Measurements from ENCODE around the gene WASF2. TPM values are rescaled to one million over a fixed set of nuclear protein-coding genes. Genes with fewer than 3 reads are reported as not detected.

The WASF2 gene
- total RNA-seq, 2 experiments from 2014 or later = 119 to 121 TPM

DNA sequence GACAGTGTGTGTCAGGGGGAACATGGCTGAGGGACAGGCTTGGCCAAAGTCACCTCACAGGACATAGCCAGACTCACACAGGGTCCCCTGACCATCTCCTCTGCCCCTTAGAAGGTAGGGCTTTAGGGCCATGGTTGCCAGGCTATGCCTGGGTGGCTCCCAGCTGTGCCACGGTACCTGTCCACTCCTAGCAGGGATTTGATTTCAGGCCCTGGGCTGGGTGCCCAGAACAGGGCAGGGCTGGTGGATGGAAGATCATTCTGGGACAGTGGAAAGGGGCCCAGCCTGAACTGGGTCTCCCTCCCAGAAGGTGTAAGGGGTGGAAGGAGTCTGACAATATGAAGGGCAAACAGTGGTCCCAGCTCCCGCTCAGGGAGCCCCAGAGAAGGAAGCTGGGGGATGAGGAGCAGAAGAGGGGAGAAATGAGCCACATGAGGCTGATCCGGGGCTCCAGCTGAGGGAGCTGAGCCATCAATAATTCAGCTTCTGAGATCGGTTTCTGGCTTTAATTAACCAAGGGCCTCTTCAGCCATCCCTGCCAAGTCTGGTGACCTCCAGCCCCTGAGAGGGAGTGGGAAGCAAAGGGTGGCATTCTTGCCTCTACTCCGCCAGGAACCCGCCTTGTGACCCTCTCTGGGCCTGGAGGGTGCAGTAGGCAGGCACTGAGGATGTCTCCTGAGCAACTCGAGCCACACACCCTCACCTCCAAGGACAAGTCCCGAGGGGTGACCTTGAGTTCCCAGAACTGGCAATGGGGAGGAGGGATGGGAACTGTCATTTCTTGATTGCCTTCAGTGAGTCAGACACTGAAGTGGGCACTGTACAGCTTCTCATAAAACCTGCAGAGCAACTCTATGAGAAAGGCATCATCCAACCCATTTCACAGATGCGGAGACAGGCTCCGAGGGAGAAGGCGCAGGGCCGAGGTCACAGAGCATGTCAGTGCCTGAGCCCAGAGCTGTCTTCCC lies 108.9 kb downstream of the WASF2 start:
- Mint-ChIP-seq H3K27me3 (peaks cover 10% of the 10 kb centered on the region), H3K4me1 (ENCODE audit: low read depth) (no peaks in the 10 kb centered on the region), H3K36me3 (ENCODE audit: low read depth) (no peaks in the 10 kb centered on the region), H3K9me3 (no peaks in the 10 kb centered on the region), H3K27ac (no peak overlapping the region), H3K4me3 (no peak overlapping the region)
- POLR2A ChIA-PET = interaction anchor here (1.8 kb wide), 1 partner anchor 15 kb away, joined by 4 read pairs; no protein-coding TSS in a partner anchor
- no peak for DNase-seq
- Histone ChIP-seq H3K27me3 (ENCODE audit: control insufficient read depth in 1 of 2, insufficient read depth in 2 of 2, low read length in 2 of 2) (no peaks in the 10 kb centered on the region), H3K4me1 (ENCODE audit: insufficient read depth, low read length) (peaks cover 5% of the 10 kb centered on the region), H3K36me3 (ENCODE audit: insufficient read depth, low read length) (no peaks in the 10 kb centered on the region), H3K9me3 (ENCODE audit: control insufficient read depth in 1 of 2, insufficient read depth in 1 of 2, low read length in 2 of 2) (no peaks in the 10 kb centered on the region), H3K27ac (ENCODE audit: low read depth in 1 of 2, low read length in 2 of 2) (no peak overlapping the region), H3K4me3 (ENCODE audit: low read length) (no peak overlapping the region)
- intact Hi-C loops (cut with DNase I, micrococcal nuclease) = no loop called here
- CTCF ChIA-PET = interaction anchor here (0.7 to 1.6 kb wide), 2 partner anchors 15 to 85 kb away, joined by 3 to 4 read pairs; partner anchors contain the start of gene MAP3K6
- TF ChIP-seq, protein P1, sequence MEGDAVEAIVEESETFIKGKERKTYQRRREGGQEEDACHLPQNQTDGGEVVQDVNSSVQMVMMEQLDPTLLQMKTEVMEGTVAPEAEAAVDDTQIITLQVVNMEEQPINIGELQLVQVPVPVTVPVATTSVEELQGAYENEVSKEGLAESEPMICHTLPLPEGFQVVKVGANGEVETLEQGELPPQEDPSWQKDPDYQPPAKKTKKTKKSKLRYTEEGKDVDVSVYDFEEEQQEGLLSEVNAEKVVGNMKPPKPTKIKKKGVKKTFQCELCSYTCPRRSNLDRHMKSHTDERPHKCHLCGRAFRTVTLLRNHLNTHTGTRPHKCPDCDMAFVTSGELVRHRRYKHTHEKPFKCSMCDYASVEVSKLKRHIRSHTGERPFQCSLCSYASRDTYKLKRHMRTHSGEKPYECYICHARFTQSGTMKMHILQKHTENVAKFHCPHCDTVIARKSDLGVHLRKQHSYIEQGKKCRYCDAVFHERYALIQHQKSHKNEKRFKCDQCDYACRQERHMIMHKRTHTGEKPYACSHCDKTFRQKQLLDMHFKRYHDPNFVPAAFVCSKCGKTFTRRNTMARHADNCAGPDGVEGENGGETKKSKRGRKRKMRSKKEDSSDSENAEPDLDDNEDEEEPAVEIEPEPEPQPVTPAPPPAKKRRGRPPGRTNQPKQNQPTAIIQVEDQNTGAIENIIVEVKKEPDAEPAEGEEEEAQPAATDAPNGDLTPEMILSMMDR (IDR thresholded peaks at IDR 0.05) = no peak
- no peak for ATAC-seq (ENCODE audit: poor library complexity)

DNA sequence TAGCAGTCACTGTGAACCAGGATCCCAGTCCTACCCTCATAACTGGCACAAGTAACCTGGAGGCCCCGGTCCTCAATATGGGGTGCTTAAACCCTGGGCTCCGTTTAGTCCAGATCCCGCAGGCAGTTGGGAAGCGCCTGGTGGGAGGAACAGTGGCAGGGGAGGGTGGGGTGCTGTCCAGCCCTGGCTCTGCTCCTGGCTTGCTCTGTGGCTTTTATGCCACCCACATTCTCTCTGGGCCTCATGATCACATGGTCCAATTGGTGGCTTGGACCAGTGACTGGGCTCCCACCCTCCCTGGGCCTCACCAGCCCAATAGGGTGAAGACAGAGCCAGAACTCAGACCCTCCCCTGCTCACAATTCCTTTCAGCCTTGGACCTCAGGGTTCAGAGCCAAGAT lies 109.7 kb downstream of the WASF2 start:
- DNase-seq = no peak
- TF ChIP-seq, protein P1 (IDR thresholded peaks at IDR 0.05) = no peak
- H3K27me3 ChIP-seq (ENCODE audit: control insufficient read depth in 1 of 2, insufficient read depth in 2 of 2, low read length in 2 of 2) = no peaks in the 10 kb centered on the region
- no peaks in the 10 kb centered on the region for H3K9me3 ChIP-seq (ENCODE audit: control insufficient read depth in 1 of 2, insufficient read depth in 1 of 2, low read length in 2 of 2)
- Mint-ChIP-seq H3K4me3 (no peak overlapping the region), H3K4me1 (ENCODE audit: low read depth) (no peaks in the 10 kb centered on the region), H3K36me3 (ENCODE audit: low read depth) (no peaks in the 10 kb centered on the region), H3K27me3 (peaks cover 10% of the 10 kb centered on the region), H3K27ac (no peak overlapping the region), H3K9me3 (no peaks in the 10 kb centered on the region)
- no peak overlapping the region for H3K27ac ChIP-seq (ENCODE audit: low read depth in 1 of 2, low read length in 2 of 2)
- H3K4me3 ChIP-seq (ENCODE audit: low read length) = no peak overlapping the region
- peaks cover 5% of the 10 kb centered on the region for H3K4me1 ChIP-seq (ENCODE audit: insufficient read depth, low read length)
- H3K36me3 ChIP-seq (ENCODE audit: insufficient read depth, low read length) = no peaks in the 10 kb centered on the region
- CTCF ChIA-PET = no interaction called here
- intact Hi-C loops (cut with DNase I, micrococcal nuclease) = no loop called here
- no peak for ATAC-seq (ENCODE audit: poor library complexity)
- POLR2A ChIA-PET = interaction anchor here (0.6 kb wide), 1 partner anchor 31 kb away, joined by 3 read pairs; no protein-coding TSS in a partner anchor

DNA sequence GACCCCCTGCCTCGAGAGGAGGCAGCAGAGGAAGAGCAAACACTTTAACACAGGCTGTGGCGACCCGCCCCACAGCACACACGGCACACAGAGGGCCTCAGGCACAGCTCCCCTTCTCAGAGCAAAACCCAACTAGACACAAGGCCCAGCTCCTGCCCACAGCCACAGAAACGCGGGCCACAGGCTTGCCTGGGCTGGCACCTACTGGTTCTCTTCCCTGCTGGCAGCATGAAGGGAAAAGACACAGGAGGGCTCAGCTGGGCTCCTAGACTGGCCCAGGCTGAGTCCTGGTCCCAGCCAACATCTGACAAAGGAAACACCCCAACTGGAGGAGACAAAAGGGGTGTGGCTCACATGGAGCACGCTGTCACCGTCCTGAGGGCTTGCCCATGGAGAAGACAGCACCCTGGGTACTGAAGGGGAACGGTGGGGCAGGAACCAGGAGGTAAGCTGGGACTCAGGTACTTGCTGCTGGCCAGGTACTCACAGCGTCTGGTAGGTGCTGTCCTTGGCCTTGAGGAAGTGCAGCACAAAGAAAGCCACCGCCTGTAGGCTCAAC lies 110.3 kb downstream of the WASF2 start:
- TF ChIP-seq, protein P1 (IDR thresholded peaks at IDR 0.05) = no peak
- Histone ChIP-seq H3K27me3 (ENCODE audit: control insufficient read depth in 1 of 2, insufficient read depth in 2 of 2, low read length in 2 of 2) (no peaks in the 10 kb centered on the region), H3K36me3 (ENCODE audit: insufficient read depth, low read length) (no peaks in the 10 kb centered on the region), H3K4me3 (ENCODE audit: low read length) (no peak overlapping the region), H3K27ac (ENCODE audit: low read depth in 1 of 2, low read length in 2 of 2) (no peak overlapping the region), H3K4me1 (ENCODE audit: insufficient read depth, low read length) (peaks cover 5% of the 10 kb centered on the region), H3K9me3 (ENCODE audit: control insufficient read depth in 1 of 2, insufficient read depth in 1 of 2, low read length in 2 of 2) (no peaks in the 10 kb centered on the region)
- H3K27ac Mint-ChIP-seq = no peak overlapping the region
- no peaks in the 10 kb centered on the region for H3K4me1 Mint-ChIP-seq (ENCODE audit: low read depth)
- ChIA-PET CTCF (no interaction called here), POLR2A (interaction anchor here (0.6 kb wide), 2 partner anchors 10 to 31 kb away, joined by 3 read pairs; no protein-coding TSS in a partner anchor)
- DNase-seq (no peak), ATAC-seq (ENCODE audit: poor library complexity) (no peak)
- no peak overlapping the region for H3K4me3 Mint-ChIP-seq
- intact Hi-C loops (cut with DNase I, micrococcal nuclease) = no loop called here
- H3K36me3 Mint-ChIP-seq (ENCODE audit: low read depth) = no peaks in the 10 kb centered on the region
- H3K27me3 Mint-ChIP-seq = peaks cover 10% of the 10 kb centered on the region
- no peaks in the 10 kb centered on the region for H3K9me3 Mint-ChIP-seq

All from CD4-positive, alpha-beta T cell (primary cell).